NB4 (cell line): Measurements from ENCODE around the gene SLC25A26.
"Not testable (repeated sequence)": the region's sequence is repeated elsewhere in the genome, so short reads cannot be mapped to it uniquely, and the experiment has no call there.

ENCODE experiments used
- MYC ChIP-seq: IDR thresholded peaks from 2 replicates; pipeline ENCODE4 v1.6.1; 2011; ENCODE audit warnings: low read depth, low read length
- POLR2A ChIP-seq: IDR thresholded peaks from 2 replicates; pipeline ENCODE4 v1.6.1; 2011; ENCODE audit warnings: mild to moderate bottlenecking; ENCODE audit not compliant: insufficient read length; ENCODE audit errors: extremely low read depth
- TF ChIP-seq, protein P1 (sequence below): IDR thresholded peaks from one replicate; pipeline ENCODE4 v1.5.1; 2012; ENCODE audit warnings: low read depth, low read length
- TF ChIP-seq, protein P2 (sequence below): IDR thresholded peaks from 2 replicates; pipeline ENCODE4 v1.6.1; 2011; ENCODE audit warnings: low read depth, low read length

DNA sequence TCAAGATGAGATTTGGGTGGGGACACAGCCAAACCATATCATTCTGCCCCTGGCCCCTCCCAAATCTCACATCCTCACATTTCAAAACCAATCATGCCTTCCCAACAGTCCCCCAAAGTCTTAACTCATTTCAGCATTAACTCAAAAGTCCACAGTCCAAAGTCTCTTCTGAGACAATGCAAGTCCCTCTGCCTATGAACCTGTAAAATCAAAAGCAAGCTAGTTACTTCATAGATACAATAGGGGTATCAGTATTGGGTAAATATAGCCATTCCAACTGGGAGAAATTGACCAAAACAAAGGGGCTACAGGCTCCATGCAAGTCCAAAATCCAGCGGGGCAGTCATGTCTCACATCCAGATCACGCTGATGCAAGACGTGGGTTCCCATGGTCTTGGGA, 200.3 kb downstream of the SLC25A26 start:
- TF ChIP-seq, protein P1, sequence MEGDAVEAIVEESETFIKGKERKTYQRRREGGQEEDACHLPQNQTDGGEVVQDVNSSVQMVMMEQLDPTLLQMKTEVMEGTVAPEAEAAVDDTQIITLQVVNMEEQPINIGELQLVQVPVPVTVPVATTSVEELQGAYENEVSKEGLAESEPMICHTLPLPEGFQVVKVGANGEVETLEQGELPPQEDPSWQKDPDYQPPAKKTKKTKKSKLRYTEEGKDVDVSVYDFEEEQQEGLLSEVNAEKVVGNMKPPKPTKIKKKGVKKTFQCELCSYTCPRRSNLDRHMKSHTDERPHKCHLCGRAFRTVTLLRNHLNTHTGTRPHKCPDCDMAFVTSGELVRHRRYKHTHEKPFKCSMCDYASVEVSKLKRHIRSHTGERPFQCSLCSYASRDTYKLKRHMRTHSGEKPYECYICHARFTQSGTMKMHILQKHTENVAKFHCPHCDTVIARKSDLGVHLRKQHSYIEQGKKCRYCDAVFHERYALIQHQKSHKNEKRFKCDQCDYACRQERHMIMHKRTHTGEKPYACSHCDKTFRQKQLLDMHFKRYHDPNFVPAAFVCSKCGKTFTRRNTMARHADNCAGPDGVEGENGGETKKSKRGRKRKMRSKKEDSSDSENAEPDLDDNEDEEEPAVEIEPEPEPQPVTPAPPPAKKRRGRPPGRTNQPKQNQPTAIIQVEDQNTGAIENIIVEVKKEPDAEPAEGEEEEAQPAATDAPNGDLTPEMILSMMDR: not testable (repeated sequence)
- TF ChIP-seq POLR2A, MYC: not testable (repeated sequence)
- TF ChIP-seq, protein P2, sequence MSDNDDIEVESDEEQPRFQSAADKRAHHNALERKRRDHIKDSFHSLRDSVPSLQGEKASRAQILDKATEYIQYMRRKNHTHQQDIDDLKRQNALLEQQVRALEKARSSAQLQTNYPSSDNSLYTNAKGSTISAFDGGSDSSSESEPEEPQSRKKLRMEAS: not testable (repeated sequence)
